ENCODE data around the gene SERPINB2. TPM values are rescaled to one million over a fixed set of nuclear protein-coding genes. Genes with fewer than 3 reads are reported as not detected.

SERPINB2 gene, protein sequence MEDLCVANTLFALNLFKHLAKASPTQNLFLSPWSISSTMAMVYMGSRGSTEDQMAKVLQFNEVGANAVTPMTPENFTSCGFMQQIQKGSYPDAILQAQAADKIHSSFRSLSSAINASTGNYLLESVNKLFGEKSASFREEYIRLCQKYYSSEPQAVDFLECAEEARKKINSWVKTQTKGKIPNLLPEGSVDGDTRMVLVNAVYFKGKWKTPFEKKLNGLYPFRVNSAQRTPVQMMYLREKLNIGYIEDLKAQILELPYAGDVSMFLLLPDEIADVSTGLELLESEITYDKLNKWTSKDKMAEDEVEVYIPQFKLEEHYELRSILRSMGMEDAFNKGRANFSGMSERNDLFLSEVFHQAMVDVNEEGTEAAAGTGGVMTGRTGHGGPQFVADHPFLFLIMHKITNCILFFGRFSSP
- 143 TPM for total RNA-seq

DNA sequence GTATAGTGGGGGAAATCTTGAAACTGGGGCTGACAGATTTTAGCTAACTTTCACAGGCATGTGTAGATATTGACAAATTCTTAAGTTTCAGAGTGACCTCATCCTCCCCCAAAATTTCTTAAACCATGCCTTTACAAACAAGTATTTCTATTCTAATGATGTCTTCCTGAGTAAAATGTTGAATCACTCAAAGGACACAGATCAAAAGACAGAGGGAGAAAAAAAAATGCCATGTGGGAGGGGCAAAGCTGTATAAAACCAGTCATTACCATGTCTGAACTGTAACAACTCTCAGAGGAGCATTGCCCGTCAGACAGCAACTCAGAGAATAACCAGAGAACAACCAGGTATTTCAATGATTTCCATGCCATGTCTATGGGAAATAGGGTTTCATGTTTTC, at the start of gene SERPINB2:
Gene SERPINB2 (plus strand): TSS at position 282 of the 400 bp plus-strand sequence. CDS start 3,740 bp downstream, outside the sequence.
- no peaks in the 10 kb centered on the region for H3K27me3 ChIP-seq (ENCODE audit: insufficient read depth, low read length)
- peaks cover 45% of the 10 kb centered on the region for H3K4me1 ChIP-seq (ENCODE audit: insufficient read depth, low read length)
- H3K4me3 ChIP-seq (ENCODE audit: low read length) = no peak within 1 kb of the TSS
- no peaks in the 10 kb centered on the region for H3K9me3 ChIP-seq (ENCODE audit: low read depth, low read length)

DNA sequence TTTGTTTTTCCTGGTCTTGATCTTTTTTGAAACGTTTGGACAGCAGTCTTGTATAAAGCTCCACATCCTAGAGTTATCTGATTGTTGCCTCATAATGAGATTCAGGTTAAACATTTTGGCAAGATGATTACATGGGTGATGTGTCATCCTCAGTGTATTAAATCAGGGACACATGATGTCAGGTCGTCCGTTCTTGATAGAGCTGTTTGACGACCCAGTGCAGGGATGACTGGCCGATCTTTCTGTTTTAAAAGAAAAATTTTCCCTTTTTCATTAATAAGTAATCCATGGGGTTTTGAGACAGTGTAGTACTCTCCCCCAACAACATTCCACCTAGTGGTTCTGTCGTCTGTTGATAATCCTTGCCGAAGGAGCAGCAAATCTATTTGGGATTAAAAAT, 44.5 kb upstream of the SERPINB2 start:
- H3K27me3 ChIP-seq (ENCODE audit: insufficient read depth, low read length) = peaks cover 4% of the 10 kb centered on the region
- H3K4me1 ChIP-seq (ENCODE audit: insufficient read depth, low read length) = no peaks in the 10 kb centered on the region
- H3K9me3 ChIP-seq (ENCODE audit: low read depth, low read length) = no peaks in the 10 kb centered on the region
- no peak overlapping the region for H3K4me3 ChIP-seq (ENCODE audit: low read length)

DNA sequence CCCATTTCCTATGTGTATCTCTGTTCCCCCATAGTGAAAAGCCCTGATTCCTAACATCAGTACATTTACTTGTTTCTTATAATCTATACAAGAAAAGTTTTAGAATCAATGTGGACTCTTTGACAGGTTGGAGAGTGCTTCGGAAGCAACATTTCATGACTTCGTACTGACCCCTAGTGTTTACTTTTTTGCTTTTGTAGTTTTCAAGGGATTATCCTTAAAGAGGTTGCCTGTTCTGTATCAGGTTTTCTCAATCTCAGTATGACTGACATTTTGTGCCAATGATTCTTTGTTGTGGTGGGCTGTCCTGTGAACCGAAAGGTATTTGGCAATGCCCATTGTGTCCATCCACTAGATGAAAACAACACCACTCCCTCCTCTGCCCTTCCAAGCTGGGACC, 43.3 kb upstream of the SERPINB2 start:
- Histone ChIP-seq H3K27me3 (ENCODE audit: insufficient read depth, low read length) (peaks cover 4% of the 10 kb centered on the region), H3K4me1 (ENCODE audit: insufficient read depth, low read length) (no peaks in the 10 kb centered on the region), H3K4me3 (ENCODE audit: low read length) (no peak overlapping the region), H3K9me3 (ENCODE audit: low read depth, low read length) (no peaks in the 10 kb centered on the region)

DNA sequence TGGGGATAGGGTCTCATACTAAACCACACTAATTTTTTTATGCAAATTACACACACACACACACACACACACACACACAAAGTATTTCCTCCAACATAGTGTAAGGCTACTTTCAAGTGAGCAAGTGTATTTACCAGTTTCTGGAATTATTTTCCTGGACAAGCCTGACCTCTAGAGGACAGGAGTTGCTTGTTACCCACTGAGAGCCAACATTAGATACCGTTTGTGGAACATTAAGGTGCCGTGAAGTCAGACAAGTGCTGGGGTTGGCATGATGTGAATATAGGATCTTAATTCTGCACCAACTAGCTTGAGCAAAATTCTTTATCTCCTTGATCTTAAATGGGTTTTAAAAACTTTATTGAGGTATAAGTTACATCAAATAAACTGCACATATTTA, 39.3 kb upstream of the SERPINB2 start:
- Histone ChIP-seq H3K9me3 (ENCODE audit: low read depth, low read length) (no peaks in the 10 kb centered on the region), H3K4me3 (ENCODE audit: low read length) (no peak overlapping the region), H3K4me1 (ENCODE audit: insufficient read depth, low read length) (peaks cover 3% of the 10 kb centered on the region), H3K27me3 (ENCODE audit: insufficient read depth, low read length) (no peaks in the 10 kb centered on the region)

DNA sequence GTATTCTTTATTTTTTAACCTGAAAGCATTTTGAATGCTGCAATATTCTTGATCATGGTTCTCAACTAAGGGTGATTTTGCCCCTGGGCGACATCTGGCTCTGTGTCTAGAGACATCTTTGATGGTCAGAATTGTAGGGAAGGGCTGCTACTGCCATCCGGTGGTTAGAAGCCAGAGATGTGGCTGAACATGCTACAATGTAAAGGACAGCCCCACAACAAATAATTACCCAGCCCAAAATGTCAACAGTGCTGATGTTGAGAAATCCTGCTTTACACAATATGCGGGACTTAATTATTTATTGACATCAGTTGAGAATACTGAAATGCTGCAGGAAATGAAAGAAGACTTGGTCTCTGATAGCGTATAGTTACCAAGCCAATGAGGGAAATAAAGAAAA, 37.5 kb upstream of the SERPINB2 start:
- H3K4me1 ChIP-seq (ENCODE audit: insufficient read depth, low read length) = peaks cover 3% of the 10 kb centered on the region
- H3K9me3 ChIP-seq (ENCODE audit: low read depth, low read length) = no peaks in the 10 kb centered on the region
- H3K4me3 ChIP-seq (ENCODE audit: low read length) = no peak overlapping the region
- H3K27me3 ChIP-seq (ENCODE audit: insufficient read depth, low read length) = no peaks in the 10 kb centered on the region

DNA sequence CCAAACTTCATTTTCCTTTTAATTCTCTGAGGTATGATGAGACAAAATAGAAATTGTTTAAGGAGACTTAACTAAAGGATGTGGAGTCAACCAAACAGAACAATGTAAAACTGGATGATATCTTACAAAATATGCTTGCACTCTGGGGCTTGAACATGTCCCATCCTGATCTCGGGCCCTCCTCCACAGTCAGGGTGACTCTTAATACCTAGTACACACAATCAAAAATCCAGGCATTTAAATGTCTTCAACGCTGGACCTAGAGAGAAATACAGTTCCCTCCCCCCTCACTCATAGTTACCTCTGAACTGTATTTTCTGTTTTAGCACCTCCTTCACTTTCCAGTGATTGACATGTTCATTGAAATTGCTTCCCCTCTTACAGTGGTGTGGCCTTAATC, 36.9 kb upstream of the SERPINB2 start:
- Histone ChIP-seq H3K27me3 (ENCODE audit: insufficient read depth, low read length) (no peaks in the 10 kb centered on the region), H3K4me1 (ENCODE audit: insufficient read depth, low read length) (peaks cover 3% of the 10 kb centered on the region), H3K4me3 (ENCODE audit: low read length) (no peak overlapping the region), H3K9me3 (ENCODE audit: low read depth, low read length) (no peaks in the 10 kb centered on the region)

DNA sequence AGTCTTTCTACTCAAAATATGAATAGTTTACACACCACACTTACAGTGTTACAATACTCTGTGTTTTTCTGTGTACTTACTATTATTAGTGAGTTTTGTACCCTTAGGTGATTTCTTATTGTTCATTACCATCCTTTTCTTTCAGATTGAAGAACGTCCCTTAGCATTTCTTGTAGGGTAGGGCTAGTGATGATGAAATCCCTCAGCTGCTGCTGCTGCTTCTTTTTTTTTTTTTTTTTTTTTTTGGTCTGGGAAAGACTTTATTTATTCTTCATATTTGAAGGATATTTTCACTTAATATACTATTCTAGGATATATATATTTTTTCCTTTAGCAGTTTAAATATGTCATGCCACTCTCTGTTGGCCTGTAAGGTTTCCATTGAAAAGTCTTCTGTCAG, 29.0 kb upstream of the SERPINB2 start:
- no peak overlapping the region for H3K4me3 ChIP-seq (ENCODE audit: low read length)
- no peaks in the 10 kb centered on the region for H3K9me3 ChIP-seq (ENCODE audit: low read depth, low read length)
- no peaks in the 10 kb centered on the region for H3K27me3 ChIP-seq (ENCODE audit: insufficient read depth, low read length)
- peaks cover 27% of the 10 kb centered on the region for H3K4me1 ChIP-seq (ENCODE audit: insufficient read depth, low read length)

DNA sequence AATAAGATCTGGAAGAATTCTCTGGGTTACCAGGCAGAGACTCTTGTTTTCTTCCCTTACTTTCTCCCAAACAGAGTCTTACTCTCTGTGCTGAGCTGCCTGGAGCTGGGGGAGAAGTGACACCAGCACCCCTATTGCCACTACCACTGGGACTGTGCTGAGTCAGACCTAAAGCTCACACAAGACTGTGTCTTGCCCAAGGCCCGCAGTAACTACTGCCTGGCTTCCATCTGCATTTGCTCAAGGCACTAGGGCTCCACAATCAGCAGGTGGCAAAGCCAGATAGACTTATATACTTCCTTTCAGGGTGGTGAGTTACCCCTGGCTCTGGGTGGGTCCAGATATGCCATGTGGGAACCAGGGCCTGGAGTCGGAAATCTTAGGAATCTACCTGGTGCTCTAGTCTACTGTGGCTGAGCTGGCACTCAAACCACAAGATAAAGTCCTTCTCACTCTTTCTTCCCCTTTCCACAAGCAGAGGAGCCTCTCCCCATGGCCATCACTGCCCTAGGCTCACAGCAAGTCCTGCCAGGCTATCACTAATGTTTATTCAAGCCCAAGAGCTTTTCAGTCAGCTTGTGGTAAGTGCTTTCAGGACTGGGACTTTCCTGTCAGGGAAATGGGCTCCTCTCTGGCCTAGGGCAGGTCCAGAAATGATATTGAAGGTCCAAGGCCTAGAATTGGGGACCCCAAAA, 27.6 kb upstream of the SERPINB2 start:
- peaks cover 27% of the 10 kb centered on the region for H3K4me1 ChIP-seq (ENCODE audit: insufficient read depth, low read length)
- H3K4me3 ChIP-seq (ENCODE audit: low read length) = no peak overlapping the region
- no peaks in the 10 kb centered on the region for H3K9me3 ChIP-seq (ENCODE audit: low read depth, low read length)
- H3K27me3 ChIP-seq (ENCODE audit: insufficient read depth, low read length) = no peaks in the 10 kb centered on the region

DNA sequence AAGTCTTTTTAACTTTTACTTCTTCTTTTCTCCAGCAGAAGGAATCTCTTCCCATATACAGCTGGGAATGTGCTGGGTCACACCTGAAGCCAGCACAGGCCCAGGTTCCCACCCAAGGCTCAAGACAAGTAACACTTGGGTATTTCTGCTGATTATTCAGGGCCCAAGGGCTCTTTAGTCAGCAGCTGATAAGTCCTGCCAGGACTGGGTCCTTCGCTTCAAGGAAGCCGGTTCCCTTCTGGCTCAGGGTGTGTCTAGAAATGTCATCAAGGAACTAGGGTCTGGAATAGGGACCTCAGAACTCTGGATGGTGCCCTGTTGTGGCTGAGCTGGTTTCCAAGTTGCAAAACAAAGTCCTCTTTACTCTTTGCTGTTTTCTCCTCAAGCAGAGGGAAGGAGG, 27.0 kb upstream of the SERPINB2 start:
- no peaks in the 10 kb centered on the region for H3K9me3 ChIP-seq (ENCODE audit: low read depth, low read length)
- peaks cover 27% of the 10 kb centered on the region for H3K4me1 ChIP-seq (ENCODE audit: insufficient read depth, low read length)
- no peaks in the 10 kb centered on the region for H3K27me3 ChIP-seq (ENCODE audit: insufficient read depth, low read length)
- H3K4me3 ChIP-seq (ENCODE audit: low read length) = no peak overlapping the region

DNA sequence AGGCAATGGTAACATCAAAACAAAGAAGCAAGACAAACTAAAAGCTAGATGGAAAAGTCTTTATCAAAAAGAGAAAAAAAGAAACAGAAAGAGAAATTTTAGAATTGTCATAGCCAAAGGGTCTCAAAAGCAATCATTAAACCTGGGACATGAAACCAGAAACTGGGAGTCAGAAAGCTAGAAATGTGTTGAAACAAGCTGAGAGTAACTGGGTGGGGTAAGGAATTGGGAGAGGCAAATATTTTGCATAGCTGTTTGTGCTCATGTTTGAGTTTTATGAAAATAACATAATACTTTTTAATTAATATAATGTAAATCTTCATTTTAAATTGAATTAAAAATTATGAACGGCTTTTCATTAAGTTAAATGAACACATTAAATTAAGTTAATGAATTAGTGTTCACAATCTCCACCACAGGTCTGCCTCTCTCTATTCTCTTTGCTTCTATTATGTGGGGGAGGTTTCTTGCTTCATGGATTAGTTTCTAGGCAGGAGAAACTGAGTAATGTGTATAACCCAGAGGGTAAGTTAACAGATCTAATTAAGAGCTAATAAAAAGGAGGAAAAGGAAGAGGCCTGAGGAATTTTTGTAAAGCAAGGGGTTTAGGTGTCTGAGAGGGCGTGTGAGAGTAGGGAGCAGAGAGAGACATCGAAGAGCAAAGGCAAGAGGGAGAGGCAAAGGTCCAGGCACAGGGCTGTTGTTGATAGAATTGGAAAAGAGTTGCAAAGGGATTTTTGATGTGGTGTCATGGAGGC, 20.0 kb upstream of the SERPINB2 start:
- no peaks in the 10 kb centered on the region for H3K27me3 ChIP-seq (ENCODE audit: insufficient read depth, low read length)
- H3K4me1 ChIP-seq (ENCODE audit: insufficient read depth, low read length) = peaks cover 24% of the 10 kb centered on the region
- H3K9me3 ChIP-seq (ENCODE audit: low read depth, low read length) = no peaks in the 10 kb centered on the region
- no peak overlapping the region for H3K4me3 ChIP-seq (ENCODE audit: low read length)

DNA sequence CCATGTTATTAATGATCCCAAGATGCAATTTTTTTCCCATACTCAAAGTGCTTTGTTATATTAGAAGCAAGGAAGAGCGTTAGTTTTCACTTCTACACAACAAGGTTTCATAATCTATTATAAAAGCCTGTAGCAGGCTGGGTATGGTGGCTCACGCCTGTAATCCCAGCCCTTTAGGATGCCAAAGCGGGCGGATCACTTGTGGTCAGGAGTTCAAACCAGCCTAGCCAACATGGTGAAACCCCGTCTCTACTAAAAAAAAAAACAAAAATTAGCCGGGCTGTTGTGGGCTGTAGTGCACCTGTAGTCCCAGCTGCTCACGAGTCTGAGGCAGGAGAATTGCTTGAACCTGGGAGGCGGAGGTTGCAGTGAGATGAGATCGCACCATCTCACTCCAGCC, 19.0 kb upstream of the SERPINB2 start:
- H3K27me3 ChIP-seq (ENCODE audit: insufficient read depth, low read length) = no peaks in the 10 kb centered on the region
- H3K4me1 ChIP-seq (ENCODE audit: insufficient read depth, low read length) = peaks cover 24% of the 10 kb centered on the region
- H3K4me3 ChIP-seq (ENCODE audit: low read length) = no peak overlapping the region
- H3K9me3 ChIP-seq (ENCODE audit: low read depth, low read length) = no peaks in the 10 kb centered on the region

DNA sequence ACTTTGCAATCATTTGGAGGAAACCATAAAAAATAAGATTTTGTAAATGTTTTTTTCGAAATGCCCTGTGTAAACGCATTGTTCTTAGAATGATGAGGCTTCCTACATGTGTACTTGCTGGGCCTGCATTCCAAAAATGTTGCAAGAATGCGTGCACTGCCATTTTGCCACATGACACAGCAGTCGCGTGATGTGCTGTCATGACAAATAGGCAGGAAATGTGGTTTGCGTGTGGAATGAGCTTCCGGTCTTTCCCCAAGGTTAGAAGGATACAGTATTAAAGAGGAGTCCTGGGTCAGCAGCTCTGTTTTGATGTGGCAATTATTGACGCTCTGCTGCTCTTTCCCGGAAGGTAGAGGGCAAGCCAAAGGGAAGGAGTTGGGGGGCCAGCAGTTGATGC, 18.1 kb upstream of the SERPINB2 start:
- Histone ChIP-seq H3K27me3 (ENCODE audit: insufficient read depth, low read length) (no peaks in the 10 kb centered on the region), H3K9me3 (ENCODE audit: low read depth, low read length) (no peaks in the 10 kb centered on the region)

DNA sequence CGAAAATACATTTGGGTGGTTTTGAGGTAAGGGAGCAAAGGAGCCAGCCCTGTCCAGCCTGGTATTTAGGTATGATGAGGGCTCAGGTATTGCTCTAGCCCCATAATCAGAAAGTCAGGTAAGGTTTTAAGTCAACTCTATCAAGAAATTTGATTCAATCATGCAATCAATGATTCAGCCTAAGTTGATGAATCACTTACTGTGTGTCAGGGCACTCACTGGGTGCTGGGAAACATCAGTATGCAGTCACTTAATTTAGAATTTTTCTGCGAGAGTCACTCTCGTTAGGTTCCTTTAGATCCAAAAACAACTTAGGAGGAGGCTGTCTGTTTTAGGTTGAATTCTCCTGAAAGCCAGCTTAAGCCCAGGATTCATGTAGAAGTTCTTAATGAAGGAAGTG, 17.7 kb upstream of the SERPINB2 start:
- Histone ChIP-seq H3K9me3 (ENCODE audit: low read depth, low read length) (no peaks in the 10 kb centered on the region), H3K4me3 (ENCODE audit: low read length) (no peak overlapping the region), H3K4me1 (ENCODE audit: insufficient read depth, low read length) (peaks cover 24% of the 10 kb centered on the region), H3K27me3 (ENCODE audit: insufficient read depth, low read length) (no peaks in the 10 kb centered on the region)

More for the DNA sequence above, 18.1 kb upstream of the SERPINB2 start:
- Histone ChIP-seq H3K4me1 (ENCODE audit: insufficient read depth, low read length) (peaks cover 24% of the 10 kb centered on the region), H3K4me3 (ENCODE audit: low read length) (no peak overlapping the region)

DNA sequence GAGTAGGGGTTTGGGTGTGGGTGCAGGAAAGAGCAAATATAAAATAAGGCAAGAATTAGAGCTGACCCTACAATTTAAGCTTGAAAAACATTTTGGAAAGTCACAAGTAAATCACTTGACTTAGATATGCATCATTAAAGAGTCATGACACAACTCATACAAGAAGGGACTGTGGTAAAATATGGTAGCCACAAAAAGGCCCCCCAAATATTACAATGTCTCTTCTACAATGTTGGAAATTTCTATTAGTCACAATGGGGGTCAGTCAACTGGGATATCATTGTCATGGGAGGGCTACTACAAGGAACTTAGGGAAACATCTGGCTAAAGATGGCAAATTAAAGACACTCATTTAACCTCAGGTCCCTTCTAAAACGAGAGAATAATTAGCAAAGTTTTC, 15.7 kb upstream of the SERPINB2 start:
- Histone ChIP-seq H3K27me3 (ENCODE audit: insufficient read depth, low read length) (no peaks in the 10 kb centered on the region), H3K4me3 (ENCODE audit: low read length) (no peak overlapping the region), H3K9me3 (ENCODE audit: low read depth, low read length) (no peaks in the 10 kb centered on the region), H3K4me1 (ENCODE audit: insufficient read depth, low read length) (peaks cover 24% of the 10 kb centered on the region)

DNA sequence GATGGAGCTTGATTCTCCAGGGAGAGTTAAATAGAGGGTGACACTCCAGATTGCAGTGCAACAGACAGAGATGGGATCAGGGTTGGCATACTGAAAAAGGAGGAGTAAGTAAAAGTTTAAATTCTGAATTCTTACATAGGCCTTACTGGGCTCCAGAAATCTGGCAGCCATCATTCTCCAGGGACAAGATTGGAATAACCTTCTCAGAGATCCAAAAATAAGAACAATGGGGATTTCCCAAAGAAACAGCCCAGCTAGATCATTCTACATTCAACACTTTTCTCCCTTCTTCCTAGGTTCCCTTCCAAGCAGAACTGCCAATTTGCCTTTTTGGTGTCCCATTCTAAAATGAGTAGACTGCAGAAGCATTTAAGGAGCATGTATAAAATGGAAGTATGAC, 14.9 kb upstream of the SERPINB2 start:
- no peak overlapping the region for H3K4me3 ChIP-seq (ENCODE audit: low read length)
- peaks cover 24% of the 10 kb centered on the region for H3K4me1 ChIP-seq (ENCODE audit: insufficient read depth, low read length)
- no peaks in the 10 kb centered on the region for H3K27me3 ChIP-seq (ENCODE audit: insufficient read depth, low read length)
- H3K9me3 ChIP-seq (ENCODE audit: low read depth, low read length) = no peaks in the 10 kb centered on the region

All from mononuclear cell (primary cell).